DOHH2 (cell line): ENCODE results near the gene AMPD3.
A peak's percentile ranks its signal among the peaks of the same experiment; 100 is the strongest.

Source experiments
- H3F3A ChIP-seq: fragments of 200-600 bp; sonication (generic), shearing (Covaris generic); 2 replicates; pipeline ENCODE4 v1.6.0; 2016; ENCODE audit warnings: antibody characterized with exemption, mild to moderate bottlenecking; ENCODE audit not compliant: control insufficient read depth, insufficient read depth
- H3K27ac ChIP-seq: fragments of 200-600 bp; sonication (generic); 2 replicates; pipeline ENCODE4 v1.5.1; 2014; ENCODE audit warnings: low read depth, mild to moderate bottlenecking, low read length, moderate library complexity
- H3K27me3 ChIP-seq: fragments of 200-600 bp; sonication (generic); 2 replicates; pipeline ENCODE4 v1.6.1; 2014; ENCODE audit warnings: mild to moderate bottlenecking, low read length, mixed read lengths; ENCODE audit not compliant: control insufficient read depth
- H3K36me3 ChIP-seq: fragments of 200-600 bp; sonication (generic); 2 replicates; pipeline ENCODE4 v1.6.1; 2014; ENCODE audit warnings: mild to moderate bottlenecking, low read length, moderate library complexity, mixed read lengths; ENCODE audit not compliant: control insufficient read depth
- H3K4me1 ChIP-seq: fragments of 200-600 bp; sonication (generic); 2 replicates; pipeline ENCODE4 v1.6.1; 2014; ENCODE audit warnings: mild to moderate bottlenecking, low read length, mixed read lengths; ENCODE audit not compliant: control insufficient read depth
- H3K4me2 ChIP-seq: fragments of 200-600 bp; sonication (generic); 2 replicates; pipeline ENCODE4 v1.6.0; 2014; ENCODE audit warnings: mild to moderate bottlenecking, low read length, moderate library complexity
- H3K4me3 ChIP-seq: fragments of 200-600 bp; sonication (generic); 2 replicates; pipeline ENCODE4 v1.5.1; 2014; ENCODE audit warnings: mild to moderate bottlenecking, low read length, mixed read lengths
- H3K79me2 ChIP-seq: fragments of 200-600 bp; sonication (generic); 2 replicates; pipeline ENCODE4 v1.6.1; 2014; ENCODE audit warnings: mild to moderate bottlenecking, low read length, mixed read lengths; ENCODE audit not compliant: control insufficient read depth
- H3K9me2 ChIP-seq: fragments of 200-600 bp; sonication (generic); replicated peaks from 2 replicates; pipeline ENCODE4 v1.6.1; 2014; ENCODE audit warnings: mild to moderate bottlenecking, low read length, mixed read lengths; ENCODE audit not compliant: control insufficient read depth
- H3K9me3 ChIP-seq: fragments of 200-600 bp; sonication (generic); 2 replicates; pipeline ENCODE4 v1.6.1; 2014; ENCODE audit warnings: antibody characterized with exemption, low read length, mixed read lengths; ENCODE audit not compliant: control insufficient read depth, insufficient read depth
- H4K20me1 ChIP-seq: fragments of 200-600 bp; sonication (generic); 2 replicates; pipeline ENCODE4 v1.6.0; 2014; ENCODE audit warnings: low read depth, mild to moderate bottlenecking, antibody characterized with exemption, low read length, moderate library complexity; ENCODE audit not compliant: control insufficient read depth, insufficient read depth
- CTCF ChIP-seq: fragments of 200-600 bp; sonication (generic); IDR thresholded peaks from one replicate; pipeline ENCODE4 v1.5.1; 2014; ENCODE audit warnings: antibody characterized with exemption, mild to moderate bottlenecking, low read depth, low read length; ENCODE audit not compliant: poor library complexity, severe bottlenecking
- EZH2phosphoT487 ChIP-seq: fragments of 200-600 bp; sonication (generic); IDR thresholded peaks from 2 replicates; pipeline ENCODE4 v1.6.1; 2017; ENCODE audit warnings: borderline replicate concordance, mild to moderate bottlenecking, antibody characterized with exemption, low read length, moderate library complexity, mixed read lengths

The AMPD3 gene

GRCh38 chr11:10540915-10541560, 86.0 kb downstream of the AMPD3 start, which contains the start of gene RNF141:
Gene RNF141, minus strand, starts transcription at chr11:10541187. Its CDS starts 7,029 bp downstream, at chr11:10534158.
- H3K36me3 ChIP-seq: no peaks in the 10 kb centered on the region
- H3K27me3 ChIP-seq: no peaks in the 10 kb centered on the region
- peaks cover 40% of the 10 kb centered on the region for H3K4me1 ChIP-seq
- no peak within 1 kb of the TSS for H3K27ac ChIP-seq
- H3K9me3 ChIP-seq: peaks cover 21% of the 10 kb centered on the region
- peaks cover 5% of the 10 kb centered on the region; the same call in 1 of the 2 replicates for H3F3A ChIP-seq
- peak within 1 kb of the TSS; percentile 86 for H3K4me3 ChIP-seq
- peak within 1 kb of the TSS; percentile 74 for H3K4me2 ChIP-seq
- H4K20me1 ChIP-seq: no peaks in the 10 kb centered on the region
- H3K9me2 ChIP-seq: no peaks in the 10 kb centered on the region
- peaks cover 17% of the 10 kb centered on the region for H3K79me2 ChIP-seq
- TF ChIP-seq CTCF: peak; percentile 87
- TF ChIP-seq EZH2phosphoT487: no peak

- TF ChIP-seq CTCF (no peak), EZH2phosphoT487 (no peak)
- Histone ChIP-seq H3F3A (peaks cover 5% of the 10 kb centered on the region; the same call in 1 of the 2 replicates), H4K20me1 (no peaks in the 10 kb centered on the region), H3K4me2 (peak overlapping the region; percentile 74), H3K4me1 (peaks cover 36% of the 10 kb centered on the region), H3K9me3 (peaks cover 21% of the 10 kb centered on the region), H3K36me3 (no peaks in the 10 kb centered on the region), H3K27ac (no peak overlapping the region), H3K9me2 (no peaks in the 10 kb centered on the region), H3K27me3 (no peaks in the 10 kb centered on the region), H3K4me3 (peak overlapping the region; percentile 86), H3K79me2 (peaks cover 17% of the 10 kb centered on the region)
Observed at GRCh38 chr11:10541561-10541930, 86.5 kb downstream of the AMPD3 start.

GRCh38 chr11:10542776-10543175, 87.7 kb downstream of the AMPD3 start:
- H3K27me3 ChIP-seq: no peaks in the 10 kb centered on the region
- peaks cover 21% of the 10 kb centered on the region for H3K9me3 ChIP-seq
- H4K20me1 ChIP-seq: no peaks in the 10 kb centered on the region
- peaks cover 35% of the 10 kb centered on the region for H3K4me1 ChIP-seq
- no peaks in the 10 kb centered on the region for H3K36me3 ChIP-seq
- H3K4me2 ChIP-seq: no peak overlapping the region
- TF ChIP-seq CTCF (no peak), EZH2phosphoT487 (no peak)
- H3K27ac ChIP-seq: no peak overlapping the region
- H3K79me2 ChIP-seq: peaks cover 17% of the 10 kb centered on the region
- H3F3A ChIP-seq: peaks cover 5% of the 10 kb centered on the region; the same call in 1 of the 2 replicates
- no peaks in the 10 kb centered on the region for H3K9me2 ChIP-seq
- H3K4me3 ChIP-seq: no peak overlapping the region
